GM18867 (cell line): ENCODE results near the gene PTPN11.
"Not testable (repeated sequence)": the region's sequence is repeated elsewhere in the genome, so short reads cannot be mapped to it uniquely, and the experiment has no call there.

Source experiments
- ATAC-seq: cut with Tn5 transposase; IDR thresholded peaks from one replicate; pipeline ENCODE4 v1.9.1; 2021; ENCODE audit warnings: mild to moderate bottlenecking, moderate library complexity; ENCODE audit not compliant: unreplicated experiment

Gene PTPN11

DNA sequence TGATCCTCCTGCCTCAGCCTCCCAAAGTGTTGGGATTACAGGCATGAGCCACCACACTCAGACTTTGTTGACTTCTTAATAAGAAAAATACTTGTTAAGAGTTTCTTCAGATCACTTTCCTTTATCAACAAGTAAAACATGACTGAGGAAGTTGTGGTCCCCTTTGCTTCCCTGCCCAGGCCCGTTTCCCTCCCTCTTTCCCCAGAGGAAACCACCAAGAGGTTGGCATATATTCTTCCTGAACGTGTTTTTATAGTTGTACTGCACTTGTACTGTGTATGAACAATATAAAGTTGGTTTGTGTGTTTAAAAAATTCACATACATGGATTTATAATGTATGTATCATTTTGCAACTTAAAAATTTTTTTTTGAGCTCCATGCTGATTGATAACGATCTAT, 28.4 kb downstream of the PTPN11 start:
- ATAC-seq, result no peak

DNA sequence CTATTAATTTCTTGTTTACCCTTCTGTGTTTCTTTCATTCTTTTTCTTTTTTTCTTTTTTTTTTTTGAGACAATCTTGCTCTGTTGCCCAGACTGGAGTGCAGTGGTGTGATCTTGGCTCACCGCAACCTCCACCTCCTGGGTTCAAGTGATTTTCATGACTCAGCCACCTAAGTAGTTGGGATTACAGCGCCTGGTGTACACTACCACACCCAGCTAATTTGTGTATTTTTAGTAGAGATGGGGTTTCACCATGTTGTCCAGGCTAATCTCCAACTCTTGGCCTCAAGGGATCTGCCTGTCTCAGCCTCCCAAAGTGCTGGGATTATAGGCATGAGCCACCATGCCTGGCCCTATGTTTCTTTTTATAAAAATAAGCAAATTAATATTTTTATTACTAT, 29.4 kb downstream of the PTPN11 start:
- not testable (repeated sequence) for ATAC-seq

GRCh38 chr12:112450725-112451124, 32.0 kb downstream of the PTPN11 start:
- no peak for ATAC-seq

GRCh38 chr12:112456029-112456428, 37.3 kb downstream of the PTPN11 start:
- no peak for ATAC-seq

DNA sequence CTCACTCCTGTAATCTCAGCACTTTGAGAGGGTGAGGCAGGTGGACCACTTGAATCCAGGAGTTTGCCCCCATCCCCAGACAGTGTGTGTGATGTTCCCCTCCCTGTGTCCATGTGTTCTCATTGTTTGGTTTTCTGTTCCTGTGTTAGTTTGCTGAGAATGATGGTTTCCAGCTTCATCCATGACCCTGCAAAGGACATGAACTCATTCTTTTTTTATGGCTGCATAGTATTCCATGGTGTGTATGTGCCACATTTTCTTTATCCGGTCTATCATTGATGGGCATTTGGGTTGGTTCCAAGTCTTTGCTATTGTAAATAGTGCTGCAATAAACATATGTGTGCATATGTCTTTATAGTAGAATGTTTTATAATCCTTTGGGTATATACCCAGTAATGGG, 38.4 kb downstream of the PTPN11 start:
- not testable (repeated sequence) for ATAC-seq

- ATAC-seq, result no peak
Observed at GRCh38 chr12:112458330-112458729, 39.6 kb downstream of the PTPN11 start.

DNA sequence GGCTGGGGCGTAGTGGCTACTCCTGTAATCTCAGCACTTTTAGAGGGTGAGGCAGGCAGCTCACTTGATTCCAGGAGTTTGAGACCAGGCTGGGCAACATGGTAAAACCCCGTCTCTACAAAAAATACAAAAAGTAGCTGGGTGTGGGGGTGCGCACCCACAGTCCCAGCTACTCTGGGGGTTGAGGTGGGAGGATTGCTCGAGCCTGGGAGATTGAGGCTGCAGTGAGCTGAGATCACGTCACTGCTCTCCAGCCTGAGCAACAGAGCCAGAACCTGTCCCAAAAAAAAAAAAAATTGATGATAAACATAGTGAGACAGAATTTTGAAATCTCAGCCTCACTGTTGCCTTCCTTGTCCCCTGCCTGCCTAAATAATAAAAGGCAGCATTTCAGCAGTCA, 40.0 kb downstream of the PTPN11 start:
- ATAC-seq, result no peak

DNA sequence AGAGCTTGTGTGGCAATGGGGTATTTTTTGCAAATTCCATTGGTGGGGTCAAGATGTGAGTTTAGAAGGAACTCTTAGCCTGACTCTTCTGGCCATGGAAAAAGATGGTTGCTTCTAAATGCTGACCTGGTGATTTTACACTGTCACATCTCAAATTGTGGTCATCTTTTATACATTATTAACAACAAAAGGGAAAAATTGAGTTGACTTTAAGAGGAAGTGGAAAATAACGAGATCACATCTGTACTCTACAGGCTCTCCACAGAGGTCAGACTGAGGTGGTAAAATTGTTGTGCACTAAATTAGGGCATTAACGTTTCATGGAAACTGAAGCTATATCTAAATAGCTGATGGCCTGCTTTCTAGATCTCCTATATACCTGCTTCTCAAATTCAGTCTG, 44.7 kb downstream of the PTPN11 start:
- peak; percentile 55 for ATAC-seq

GRCh38 chr12:112464605-112465004, 45.9 kb downstream of the PTPN11 start:
- ATAC-seq, result no peak

GRCh38 chr12:112466011-112466422, 47.3 kb downstream of the PTPN11 start:
- ATAC-seq, result no peak

DNA sequence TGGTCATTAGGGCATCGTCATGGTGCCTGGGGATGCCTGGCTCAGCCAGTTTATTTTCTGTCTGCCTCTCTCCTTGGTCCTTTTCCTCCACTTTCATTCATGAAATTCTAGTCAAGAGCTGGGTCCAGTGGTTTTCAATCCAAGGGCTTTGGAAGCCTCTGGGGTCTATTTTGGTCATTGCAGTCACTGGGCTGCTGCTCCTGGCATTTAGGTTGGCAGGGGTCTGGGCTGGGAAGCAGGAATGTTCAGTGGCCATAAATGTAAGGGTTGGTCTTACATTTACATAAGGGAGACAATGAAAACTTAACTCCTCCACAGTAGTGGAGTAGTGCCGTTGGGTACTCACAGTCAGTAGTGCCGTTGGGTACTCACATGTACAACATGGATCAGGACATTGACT, 48.1 kb downstream of the PTPN11 start:
- ATAC-seq, result no peak

- no peak for ATAC-seq
Observed at GRCh38 chr12:112468046-112468445, 49.3 kb downstream of the PTPN11 start.

DNA sequence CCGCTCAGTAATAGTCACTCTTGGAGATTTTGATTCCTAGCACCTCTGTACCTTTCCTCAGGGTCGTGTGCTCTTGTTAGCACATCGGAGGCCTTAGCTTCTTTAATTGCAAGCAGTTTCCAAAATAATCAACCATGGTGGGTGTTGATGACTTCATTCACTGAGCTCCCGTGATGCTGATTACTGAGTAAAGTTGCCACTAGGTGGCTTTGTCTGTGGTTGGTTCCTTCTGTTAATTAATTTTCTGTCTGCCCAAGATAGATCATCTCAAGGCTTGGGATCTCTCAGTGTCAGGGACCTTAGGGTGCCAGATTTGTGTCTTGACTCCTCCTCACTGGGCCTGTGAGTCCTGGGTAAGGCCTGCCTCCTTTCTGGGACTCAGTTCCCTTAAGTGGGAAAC, 54.3 kb downstream of the PTPN11 start:
- no peak for ATAC-seq

- ATAC-seq, result no peak
Observed at GRCh38 chr12:112479413-112479812, 60.7 kb downstream of the PTPN11 start.

- ATAC-seq, result no peak
Observed at GRCh38 chr12:112480931-112481330, 62.2 kb downstream of the PTPN11 start.

DNA sequence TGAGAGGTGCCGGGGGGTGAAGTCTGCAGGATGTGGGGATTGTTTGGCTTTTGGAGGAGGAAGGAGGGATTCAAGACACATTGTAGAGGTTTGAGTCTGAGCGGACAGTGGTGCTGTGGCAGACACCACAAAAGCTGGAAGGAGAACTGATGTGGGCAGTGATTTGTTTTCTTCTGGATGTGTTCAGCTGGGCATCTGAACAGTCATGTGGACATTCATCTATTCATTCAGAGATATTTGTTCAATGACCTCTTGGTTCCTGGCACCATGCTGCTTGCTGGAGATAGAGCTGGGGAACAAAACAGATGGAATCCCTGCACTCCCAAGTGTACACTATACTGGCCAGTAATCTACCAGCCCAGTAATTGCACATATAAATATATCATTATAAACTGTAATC, 64.0 kb downstream of the PTPN11 start:
- ATAC-seq, result no peak

DNA sequence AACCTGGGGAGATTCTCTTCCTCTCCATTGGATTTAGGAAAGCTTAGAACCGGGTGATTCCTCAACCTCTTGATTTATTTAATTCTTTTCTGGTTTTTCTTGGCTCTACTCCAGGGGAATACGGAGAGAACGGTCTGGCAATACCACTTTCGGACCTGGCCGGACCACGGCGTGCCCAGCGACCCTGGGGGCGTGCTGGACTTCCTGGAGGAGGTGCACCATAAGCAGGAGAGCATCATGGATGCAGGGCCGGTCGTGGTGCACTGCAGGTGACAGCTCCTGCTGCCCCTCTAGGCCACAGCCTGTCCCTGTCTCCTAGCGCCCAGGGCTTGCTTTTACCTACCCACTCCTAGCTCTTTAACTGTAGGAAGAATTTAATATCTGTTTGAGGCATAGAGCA, 67.6 kb downstream of the PTPN11 start:
- no peak for ATAC-seq

DNA sequence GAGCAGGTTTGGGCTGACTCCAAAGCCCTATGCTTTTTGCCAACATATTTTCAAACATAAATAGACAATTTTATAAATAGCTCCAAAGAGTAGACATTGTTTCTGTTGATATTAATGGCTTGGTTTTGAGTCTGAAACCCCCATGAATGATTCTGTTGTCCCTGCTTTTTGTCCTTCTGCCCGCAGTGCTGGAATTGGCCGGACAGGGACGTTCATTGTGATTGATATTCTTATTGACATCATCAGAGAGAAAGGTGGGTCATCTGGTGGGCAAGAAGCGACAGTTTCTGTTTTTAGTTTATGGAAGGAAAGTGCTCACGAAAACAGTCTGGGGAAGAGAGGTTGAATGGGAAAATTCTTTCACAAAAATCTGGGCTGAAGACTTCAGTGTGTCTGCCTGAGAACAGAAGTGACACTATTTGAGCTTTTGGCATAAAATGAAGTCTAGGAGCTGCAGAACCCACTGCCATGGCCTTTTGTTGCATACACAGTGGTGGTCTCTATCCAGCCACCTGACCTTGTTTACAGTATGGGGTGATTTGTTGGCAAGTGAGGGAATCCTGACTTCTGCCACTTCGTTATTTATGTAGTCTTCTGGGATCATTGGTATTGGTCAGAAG, 69.6 kb downstream of the PTPN11 start:
- no peak for ATAC-seq

- no peak for ATAC-seq
Observed at GRCh38 chr12:112489456-112489855, 70.7 kb downstream of the PTPN11 start.

DNA sequence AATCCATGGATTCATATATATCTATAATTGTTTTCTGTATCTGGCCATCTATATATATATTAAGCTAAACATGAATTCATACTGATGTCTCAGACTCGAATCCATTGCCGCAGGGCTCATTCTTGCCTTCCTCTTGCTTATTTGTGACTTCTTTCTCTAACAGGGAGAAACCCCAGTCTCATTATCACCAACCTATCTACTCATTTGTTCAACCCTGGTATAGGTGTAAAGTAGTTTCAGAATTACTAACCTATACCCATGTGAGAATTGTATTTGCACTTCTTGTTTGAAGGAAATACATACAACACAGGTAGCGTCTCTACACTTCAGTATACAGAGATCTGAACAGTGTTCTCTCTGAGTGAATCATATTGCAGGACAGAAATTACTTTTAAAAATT, 77.7 kb downstream of the PTPN11 start:
- ATAC-seq, result peak; percentile 87

DNA sequence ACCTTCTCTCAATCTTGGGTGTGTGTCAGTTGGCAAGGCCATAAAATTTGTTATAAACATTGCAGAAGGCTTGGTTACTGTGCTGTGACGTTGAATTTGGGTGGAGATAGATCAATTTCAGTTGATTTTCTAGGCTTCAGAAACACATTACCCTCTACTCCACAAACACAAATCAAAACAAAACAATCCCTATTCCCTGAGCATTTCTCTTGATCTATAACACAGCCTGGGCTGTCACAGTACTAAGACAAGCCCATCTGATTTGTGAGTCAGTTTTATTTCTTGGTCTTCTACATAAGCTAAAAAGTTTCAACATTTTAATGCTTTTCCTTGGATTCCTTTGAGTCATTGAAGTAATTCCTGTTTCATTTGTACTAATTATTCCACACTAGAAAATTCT, 79.8 kb downstream of the PTPN11 start:
- no peak for ATAC-seq

DNA sequence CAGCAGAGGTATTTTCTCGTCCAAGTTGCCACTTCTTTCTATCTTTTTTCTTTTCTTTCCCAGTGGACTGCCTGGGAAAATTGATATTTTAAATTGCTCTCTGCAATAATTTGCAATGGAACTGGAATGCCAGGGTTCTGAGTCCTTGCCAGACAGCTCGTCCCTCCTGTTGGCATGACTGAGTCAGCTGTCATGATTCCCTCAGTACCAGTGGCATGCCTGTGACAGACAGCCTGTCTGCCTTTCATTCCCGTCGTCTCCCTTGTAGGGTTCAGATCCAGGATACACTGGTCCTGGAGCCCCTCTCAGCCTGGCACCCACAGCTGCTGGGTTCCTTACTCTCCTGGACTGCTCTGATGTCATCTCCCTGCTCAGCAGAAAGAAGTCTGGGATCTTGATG, 84.8 kb downstream of the PTPN11 start:
- ATAC-seq, result no peak

DNA sequence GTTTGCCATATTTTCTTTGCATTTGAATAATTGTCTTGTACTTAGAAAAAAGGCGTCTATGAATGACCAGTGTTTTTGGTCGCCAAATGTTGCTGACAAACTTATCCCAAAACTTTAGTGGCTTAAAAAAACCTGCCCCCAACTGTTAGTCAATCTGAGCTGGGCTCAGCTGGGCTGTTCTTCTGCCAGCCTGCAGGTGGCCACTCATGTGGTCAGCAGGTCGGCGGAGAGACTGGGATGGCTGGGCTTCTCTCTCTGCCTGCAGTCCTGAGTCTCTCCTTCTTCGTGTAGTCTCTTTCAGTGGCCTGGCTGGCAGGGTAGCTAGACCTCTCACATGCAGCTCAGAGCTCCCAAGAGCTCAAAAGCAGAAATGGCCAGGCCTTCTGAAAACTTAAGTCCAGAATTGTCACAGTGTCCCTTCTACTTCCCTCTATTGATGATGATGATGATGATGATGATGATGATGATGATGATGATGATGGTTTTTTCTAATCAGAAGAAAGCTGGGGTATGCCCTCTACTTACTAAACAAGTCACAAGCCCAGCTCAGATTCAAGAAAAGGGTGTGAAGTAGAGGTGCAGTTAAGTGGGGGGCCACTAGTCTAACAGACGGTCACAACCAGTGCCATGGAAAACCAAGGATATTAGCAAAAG, 87.9 kb downstream of the PTPN11 start:
- ATAC-seq, result no peak
